Brain microvascular endothelial cell (primary cell): ENCODE results near the gene RAD9A.

Source experiments
- DNase-seq: peaks from one replicate; pipeline ENCODE4 v3.0.0-alpha.2; 2020
- H3K27ac ChIP-seq: fragments of 250-450 bp; sonication (Bioruptor Pico); 2 replicates; pipeline ENCODE4 v1.5.1; 2020; ENCODE audit warnings: mild to moderate bottlenecking, moderate library complexity
- H3K27me3 ChIP-seq: fragments of 250-450 bp; sonication (Bioruptor Pico); replicated peaks from 2 replicates; pipeline ENCODE4 v1.5.1; 2020; ENCODE audit warnings: mild to moderate bottlenecking
- H3K36me3 ChIP-seq: fragments of 250-450 bp; sonication (Bioruptor Pico); replicated peaks from 2 replicates; pipeline ENCODE4 v1.5.1; 2020; ENCODE audit warnings: mild to moderate bottlenecking
- H3K4me3 ChIP-seq: 2 replicates; pipeline ENCODE4 v1.5.1; 2011; ENCODE audit warnings: low read depth, mild to moderate bottlenecking, control low read depth, low read length, moderate library complexity
- in situ Hi-C: cut with HindIII; loops from 2 replicates; pipeline ENCODE4 v1.10.0; 2017; ENCODE audit warnings: low sequenced_read_pairs, low pct_ligation_motif_present
- TF ChIP-seq, protein P1 (sequence below): IDR thresholded peaks from 2 replicates; pipeline ENCODE4 v1.5.1; 2011; ENCODE audit warnings: low read depth, mild to moderate bottlenecking, moderate library complexity, low read length, control low read depth, inconsistent platforms; ENCODE audit errors: missing control alignments

RAD9A gene

DNA sequence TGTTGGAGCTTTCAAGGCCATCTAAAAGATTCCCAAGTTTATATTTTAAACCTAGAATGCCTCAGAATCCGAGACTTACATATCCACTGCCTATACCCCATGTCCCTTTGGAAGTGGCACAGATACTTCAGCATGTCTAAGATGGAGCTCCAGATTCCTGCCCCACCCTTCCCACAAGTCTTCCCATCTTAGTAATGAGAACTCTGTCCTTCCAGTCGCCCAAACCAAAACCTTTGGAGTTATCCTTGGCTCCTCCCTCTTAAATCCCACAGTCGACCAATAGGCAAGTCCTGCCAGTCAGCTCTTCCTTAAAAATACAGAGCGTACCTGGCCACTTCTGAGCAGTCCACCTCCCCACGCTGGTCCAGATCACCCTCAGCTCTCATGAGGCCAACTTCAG lies 42.8 kb upstream of the RAD9A start:
- no peaks in the 10 kb centered on the region for H3K27me3 ChIP-seq
- in situ Hi-C loops: no loop called here
- no peak for DNase-seq
- TF ChIP-seq, protein P1, sequence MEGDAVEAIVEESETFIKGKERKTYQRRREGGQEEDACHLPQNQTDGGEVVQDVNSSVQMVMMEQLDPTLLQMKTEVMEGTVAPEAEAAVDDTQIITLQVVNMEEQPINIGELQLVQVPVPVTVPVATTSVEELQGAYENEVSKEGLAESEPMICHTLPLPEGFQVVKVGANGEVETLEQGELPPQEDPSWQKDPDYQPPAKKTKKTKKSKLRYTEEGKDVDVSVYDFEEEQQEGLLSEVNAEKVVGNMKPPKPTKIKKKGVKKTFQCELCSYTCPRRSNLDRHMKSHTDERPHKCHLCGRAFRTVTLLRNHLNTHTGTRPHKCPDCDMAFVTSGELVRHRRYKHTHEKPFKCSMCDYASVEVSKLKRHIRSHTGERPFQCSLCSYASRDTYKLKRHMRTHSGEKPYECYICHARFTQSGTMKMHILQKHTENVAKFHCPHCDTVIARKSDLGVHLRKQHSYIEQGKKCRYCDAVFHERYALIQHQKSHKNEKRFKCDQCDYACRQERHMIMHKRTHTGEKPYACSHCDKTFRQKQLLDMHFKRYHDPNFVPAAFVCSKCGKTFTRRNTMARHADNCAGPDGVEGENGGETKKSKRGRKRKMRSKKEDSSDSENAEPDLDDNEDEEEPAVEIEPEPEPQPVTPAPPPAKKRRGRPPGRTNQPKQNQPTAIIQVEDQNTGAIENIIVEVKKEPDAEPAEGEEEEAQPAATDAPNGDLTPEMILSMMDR: no peak
- no peak overlapping the region for H3K4me3 ChIP-seq
- H3K27ac ChIP-seq: no peak overlapping the region
- no peaks in the 10 kb centered on the region for H3K36me3 ChIP-seq

DNA sequence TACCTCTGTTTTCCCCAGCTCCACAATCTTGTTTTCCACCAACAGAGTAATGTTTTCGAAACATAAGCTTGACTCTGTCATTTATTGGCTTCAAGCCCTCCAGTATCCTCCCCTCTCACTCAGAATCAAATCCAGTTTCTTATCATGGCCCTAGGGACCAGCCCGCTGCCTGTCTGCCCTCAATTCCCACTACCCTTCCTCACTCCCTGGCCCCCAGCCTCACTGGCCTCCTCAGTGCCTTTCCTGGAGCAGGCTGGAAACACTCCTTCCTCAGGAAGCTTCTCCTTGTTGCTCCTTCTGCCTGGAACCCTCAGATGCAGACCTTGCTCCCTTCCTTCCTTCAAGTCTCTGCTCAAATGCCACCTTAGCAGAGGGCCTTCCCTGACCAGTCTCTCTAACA lies 42.3 kb upstream of the RAD9A start:
- TF ChIP-seq, protein P1: no peak
- Histone ChIP-seq H3K4me3 (no peak overlapping the region), H3K27ac (no peak overlapping the region), H3K27me3 (no peaks in the 10 kb centered on the region), H3K36me3 (no peaks in the 10 kb centered on the region)
- DNase-seq: no peak
- in situ Hi-C loops: no loop called here

DNA sequence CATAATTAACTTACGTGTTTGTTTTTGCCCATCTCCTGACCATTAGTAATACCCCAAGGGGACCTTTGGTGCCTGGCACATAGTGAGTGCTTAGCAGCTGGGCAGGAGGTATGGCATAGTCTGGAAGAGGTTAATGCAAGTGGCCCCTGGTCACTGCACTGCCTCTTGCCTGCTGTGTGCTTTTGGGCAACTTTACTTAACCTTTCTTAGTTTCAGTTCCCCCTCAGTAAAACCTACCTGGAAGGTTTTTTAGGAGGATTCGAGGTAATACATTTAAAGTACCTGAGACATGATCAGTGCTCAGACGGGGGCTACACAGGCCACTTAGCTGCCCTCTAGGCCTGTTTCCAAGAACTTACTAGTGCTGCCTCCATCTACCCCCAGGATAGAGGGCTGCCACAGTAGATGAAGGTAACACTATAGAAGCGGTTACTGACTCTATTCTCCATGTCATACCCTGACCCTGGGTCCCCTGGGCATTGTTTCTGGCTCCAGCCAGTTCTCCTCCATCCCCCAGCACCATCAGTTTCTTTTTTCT lies 41.8 kb upstream of the RAD9A start:
- Histone ChIP-seq H3K27me3 (no peaks in the 10 kb centered on the region), H3K4me3 (no peak overlapping the region), H3K27ac (no peak overlapping the region), H3K36me3 (no peaks in the 10 kb centered on the region)
- TF ChIP-seq, protein P1: no peak
- in situ Hi-C loops: no loop called here
- DNase-seq: no peak

DNA sequence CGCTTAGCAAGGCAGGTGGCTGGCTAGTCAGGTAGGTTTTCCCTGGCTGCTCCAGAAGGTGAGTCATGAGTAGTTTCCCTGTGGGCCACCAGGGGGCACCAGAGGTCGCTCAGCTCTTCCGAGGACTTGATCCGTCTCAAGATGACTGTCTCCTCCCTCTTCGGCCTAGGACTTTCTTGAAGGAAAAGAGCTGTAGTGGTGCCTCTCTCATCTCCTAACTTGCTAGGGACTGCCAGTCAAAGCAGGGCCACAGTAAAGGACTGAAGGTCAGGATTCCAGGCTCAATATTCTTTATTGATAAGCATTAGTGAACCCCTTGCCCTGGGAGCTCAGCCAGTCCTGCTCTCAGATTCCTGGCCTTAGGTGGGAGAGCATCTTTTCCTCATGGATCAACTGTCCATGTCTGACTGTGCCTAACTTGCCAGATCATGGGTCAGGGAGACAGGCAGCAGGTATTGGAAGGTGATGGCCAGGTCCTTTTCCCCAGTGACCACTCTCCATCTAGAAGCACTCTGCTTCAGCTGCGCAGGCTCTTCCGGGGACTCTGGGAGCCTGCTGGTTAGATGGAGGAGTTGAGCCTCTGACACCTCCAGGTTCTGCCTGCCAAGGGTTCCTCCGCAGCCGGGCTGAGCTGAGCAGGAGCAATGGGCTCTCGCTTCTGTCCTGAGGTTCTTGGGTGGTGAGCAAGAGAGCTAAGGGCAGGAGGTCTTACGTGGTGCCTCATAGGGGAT lies 40.3 kb upstream of the RAD9A start:
- in situ Hi-C loops: no loop called here
- Histone ChIP-seq H3K27ac (peak overlapping the region; percentile 2), H3K4me3 (no peak overlapping the region), H3K27me3 (no peaks in the 10 kb centered on the region), H3K36me3 (no peaks in the 10 kb centered on the region)
- no peak for DNase-seq
- TF ChIP-seq, protein P1: peak; percentile 93

DNA sequence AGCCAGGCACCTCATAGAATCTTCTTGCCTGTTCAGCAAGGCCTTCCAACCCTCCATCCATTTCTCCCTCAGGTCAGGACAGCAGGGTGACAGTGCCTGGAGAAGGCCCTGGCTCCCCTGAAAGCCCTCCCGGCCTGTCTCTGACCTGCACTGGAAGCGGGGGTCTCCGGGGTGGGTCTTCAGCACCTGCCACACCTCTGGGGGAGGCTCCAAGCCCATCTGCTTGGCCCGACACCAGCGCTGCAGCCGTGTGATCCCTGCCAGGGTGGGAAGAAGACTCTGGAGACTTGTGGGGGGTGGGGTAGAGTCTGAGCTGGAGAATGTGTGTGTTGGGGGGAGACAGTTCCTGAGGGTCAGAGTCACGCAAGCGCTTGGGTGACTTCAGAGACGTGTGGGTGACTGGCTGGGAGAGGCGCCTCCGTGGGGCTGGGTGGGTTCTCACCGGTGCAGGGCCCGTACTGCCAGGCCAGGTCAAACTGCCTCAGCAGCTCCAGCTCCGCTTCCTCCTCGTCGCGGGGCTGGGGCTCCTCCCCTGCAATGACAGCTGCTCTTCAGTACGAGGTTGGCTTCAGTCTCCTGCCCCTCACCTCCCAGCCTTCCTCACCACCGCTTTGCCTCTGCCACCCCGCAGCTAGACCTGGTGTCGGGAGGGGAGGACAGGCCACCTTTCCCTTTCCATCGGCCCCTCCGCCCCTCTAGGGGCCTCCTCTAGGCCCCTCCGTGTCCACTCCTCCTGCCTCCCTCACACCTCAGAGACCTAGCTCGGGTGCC lies 39.1 kb upstream of the RAD9A start:
- in situ Hi-C loops: no loop called here
- Histone ChIP-seq H3K4me3 (peak overlapping the region; percentile 75), H3K36me3 (no peaks in the 10 kb centered on the region), H3K27me3 (no peaks in the 10 kb centered on the region), H3K27ac (peak overlapping the region; percentile 97)
- DNase-seq: no peak
- TF ChIP-seq, protein P1: no peak
